GM21423 (cell line): Measurements from ENCODE around the gene RFNG.

Experiments used
- ATAC-seq: cut with Tn5 transposase; IDR thresholded peaks from one replicate; pipeline ENCODE4 v1.9.1; 2021; ENCODE audit warnings: mild to moderate bottlenecking, moderate library complexity; ENCODE audit not compliant: unreplicated experiment

Gene RFNG

DNA sequence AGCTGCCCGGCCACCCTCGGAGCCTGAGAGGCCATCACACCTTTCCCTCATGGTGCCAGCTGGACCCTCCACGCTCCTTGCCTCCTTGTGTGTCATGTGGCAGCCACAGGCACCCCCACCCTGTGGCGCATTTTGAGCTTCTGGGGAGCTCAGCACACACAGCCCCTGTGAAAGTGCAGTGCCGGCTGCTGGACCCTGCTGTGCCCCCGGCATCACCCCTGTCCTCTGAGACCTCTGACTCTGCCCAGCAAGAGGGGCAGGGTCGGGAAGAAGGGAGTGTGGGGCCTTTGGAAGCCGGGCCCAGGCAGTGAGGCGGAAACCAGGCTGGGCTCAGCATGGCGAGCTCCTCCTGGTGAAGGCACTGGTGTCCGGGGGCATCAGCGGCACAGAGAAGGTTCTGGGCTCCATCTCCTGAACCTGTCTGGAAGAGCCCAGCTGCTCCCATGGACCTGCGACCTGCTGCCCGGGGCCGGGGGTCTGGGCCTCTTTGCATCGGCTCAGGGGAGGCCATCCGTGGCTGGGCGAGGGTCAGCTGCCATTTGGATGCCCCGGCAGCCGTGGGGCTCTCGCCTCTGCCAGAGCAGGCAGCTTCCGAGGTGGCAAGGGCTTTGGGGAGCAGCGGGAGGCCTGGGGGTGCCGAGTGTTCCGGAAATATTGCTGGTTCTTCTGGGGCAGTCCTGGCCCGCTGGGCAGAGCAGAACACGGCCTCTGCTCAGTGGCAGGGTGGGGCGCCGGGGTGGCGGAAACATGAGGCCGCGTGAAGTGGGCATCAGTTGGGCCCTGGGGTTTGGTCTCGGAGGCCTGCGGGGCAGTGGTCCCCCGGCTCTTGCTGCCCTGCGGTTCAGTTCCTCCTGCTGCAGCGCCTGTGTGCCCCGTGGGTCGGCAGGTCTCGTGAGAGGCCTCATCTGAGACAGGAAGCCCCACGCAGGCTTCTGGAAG lies 46.8 kb downstream of the RFNG start:
- ATAC-seq = no peak

DNA sequence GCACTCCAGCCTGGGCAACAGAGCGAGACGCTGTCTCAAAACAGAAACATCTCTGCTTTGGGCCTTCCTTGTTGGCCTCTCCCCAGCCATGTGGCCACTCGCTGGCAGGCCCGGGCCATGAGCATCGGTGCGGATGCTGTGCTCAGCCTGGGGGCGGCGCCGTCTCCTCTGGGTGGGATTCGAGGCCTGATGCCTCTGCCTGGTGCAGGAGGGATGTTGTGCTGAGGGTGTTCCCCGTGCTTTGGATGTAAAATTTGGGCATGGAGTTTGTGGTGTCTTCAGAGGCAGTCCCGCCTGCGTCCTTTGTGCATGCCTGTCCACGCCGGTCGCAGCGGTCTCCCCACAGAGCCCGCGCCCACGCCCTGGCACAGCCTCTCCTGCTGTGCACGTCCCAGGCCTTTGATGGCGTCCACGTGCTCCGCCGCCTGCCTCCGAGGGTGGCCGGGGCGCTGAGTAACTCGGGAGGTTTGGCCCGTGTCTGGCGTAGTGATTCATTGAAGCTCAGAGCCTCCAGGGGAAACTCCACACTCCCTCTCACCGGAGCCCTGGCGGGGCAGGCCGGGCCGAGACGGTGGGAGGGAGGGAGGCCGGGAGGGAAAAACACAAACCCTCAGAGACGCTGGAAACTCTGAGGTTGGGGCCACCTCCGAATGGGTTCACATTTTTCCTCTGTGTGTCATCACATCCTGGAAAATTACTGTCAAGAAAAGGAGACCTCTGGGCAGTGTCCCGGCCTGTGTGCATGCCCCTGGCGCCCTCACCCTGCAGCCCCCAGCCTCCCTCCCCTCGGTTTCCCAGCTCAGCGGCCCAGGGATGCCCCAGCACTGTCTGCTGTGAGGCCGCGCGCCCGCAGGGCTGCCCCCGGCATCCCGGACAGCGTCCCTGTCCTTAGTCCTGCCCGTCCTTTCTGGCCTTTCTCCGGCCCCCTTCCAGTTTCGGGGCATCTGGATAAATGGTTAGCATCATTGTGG lies 47.9 kb downstream of the RFNG start:
- ATAC-seq = no peak

DNA sequence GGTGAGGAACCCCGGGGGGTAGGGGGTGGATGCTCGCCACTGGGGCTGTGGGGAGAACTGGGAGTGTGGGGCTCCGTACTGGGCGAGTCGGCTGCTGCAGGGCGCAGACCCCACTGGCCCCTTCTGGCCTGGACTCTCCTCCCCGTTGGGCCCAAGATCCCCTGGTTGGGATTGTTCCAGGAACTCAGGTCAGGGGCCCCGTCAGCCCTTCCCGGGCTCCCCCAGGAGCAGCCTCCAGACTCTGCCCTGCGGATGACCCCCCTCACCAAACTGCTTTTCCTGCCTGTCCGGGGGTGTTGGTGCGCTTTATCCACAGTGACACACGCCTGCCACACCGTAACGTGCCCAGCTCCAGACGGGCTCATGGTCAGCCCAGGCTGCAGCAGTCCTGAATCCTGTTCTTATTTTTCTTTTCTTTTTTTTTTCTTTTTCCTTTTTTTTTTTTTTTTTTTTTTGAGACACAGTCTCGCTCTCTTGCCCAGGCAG lies 50.0 kb downstream of the RFNG start:
- no peak for ATAC-seq

DNA sequence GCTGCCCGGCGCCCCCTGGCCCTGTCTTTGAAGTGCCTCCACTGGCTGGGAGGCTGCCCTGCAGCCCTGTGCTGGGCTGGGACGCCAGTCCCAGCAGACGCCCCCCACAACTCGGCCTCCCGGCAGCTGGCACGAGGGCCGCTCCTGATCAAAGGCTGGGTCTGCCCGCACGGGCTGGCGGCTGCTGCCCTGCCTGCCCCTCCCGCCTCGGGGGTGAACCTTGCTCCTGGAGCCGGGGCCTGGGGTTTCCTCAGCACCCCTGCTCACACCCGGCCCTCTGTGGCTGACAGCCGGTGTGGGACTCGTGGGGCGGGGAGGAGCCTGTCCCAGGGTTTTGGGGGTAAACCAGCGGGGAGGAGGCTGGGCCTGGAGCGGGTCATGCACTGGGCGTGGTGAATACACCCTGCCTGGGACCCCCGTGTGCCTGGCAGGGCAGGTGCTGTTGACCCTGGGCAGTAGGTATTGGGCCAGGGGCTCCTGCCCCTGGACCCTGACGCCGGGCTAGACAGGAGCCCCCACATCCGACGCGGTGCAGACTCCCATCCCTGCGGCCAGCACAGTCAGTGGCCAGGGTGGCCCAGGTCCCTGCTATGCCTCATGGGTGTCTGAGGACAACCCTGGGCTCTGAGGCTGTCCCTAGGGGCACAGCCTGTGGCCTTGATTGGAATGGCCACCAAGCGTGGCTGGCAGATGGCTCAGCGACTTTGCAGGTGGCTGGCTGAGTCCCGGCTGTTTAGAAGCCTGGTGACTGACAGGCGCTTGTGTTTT lies 50.6 kb downstream of the RFNG start:
- no peak for ATAC-seq

DNA sequence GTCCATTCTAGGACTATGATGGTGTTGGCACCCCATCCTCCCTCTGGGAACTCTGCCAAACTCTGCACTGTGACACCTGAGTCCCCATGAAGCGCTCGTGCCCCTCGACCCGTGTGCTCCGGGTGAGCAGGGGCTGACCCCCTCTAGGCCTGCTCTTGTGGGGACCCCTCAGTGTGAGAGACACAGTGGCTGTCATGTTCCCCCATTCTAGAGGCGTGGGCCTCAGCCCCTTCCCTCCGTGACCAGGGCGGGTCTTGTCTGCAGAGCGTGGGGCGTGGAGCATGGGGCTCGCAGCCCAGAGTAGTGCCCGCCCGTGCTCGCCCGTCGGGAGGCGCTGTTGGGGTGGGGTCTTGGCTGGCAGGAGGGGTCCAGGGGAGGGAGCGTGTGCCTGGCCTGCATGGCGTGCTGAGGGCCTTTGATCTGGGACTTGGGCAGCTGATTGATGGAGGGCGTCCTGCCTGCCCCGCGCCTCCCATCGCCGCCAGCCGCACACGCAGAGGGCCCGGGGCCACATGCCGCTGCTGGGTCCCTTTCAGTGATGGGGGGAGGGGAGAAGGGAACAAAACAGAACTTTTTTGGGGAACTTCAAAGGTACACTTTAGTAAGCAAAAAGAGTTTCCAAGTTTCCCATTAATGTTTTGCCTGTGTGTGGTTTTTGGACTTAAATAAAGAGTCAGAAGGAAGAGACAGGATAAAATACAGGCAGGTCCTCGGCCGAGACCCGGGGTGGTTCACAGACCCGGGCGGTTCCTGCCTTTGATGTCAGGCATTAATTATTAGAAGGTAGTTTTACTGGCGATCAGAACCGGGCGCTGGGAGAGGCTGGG lies 51.4 kb downstream of the RFNG start:
- ATAC-seq = no peak

DNA sequence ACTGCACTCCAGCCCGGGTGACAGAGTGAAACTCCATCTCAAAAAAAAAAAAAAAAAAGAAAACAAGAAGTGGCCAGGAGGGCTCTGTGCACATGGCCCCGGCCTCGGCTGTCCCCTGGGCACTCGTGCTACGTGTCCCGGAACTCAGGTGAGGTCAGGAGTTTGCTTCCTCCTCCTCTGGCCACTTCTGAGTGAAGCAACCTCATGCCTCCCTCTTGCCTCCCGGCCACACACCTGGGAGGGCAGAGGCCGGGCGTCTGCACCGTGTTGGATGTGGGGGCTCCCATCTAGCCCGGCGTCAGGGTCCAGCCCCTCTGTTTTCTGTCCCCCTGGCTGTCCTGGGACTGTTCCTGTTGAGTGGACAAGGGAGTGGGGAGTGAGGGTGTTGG lies 52.0 kb downstream of the RFNG start:
- no peak for ATAC-seq

DNA sequence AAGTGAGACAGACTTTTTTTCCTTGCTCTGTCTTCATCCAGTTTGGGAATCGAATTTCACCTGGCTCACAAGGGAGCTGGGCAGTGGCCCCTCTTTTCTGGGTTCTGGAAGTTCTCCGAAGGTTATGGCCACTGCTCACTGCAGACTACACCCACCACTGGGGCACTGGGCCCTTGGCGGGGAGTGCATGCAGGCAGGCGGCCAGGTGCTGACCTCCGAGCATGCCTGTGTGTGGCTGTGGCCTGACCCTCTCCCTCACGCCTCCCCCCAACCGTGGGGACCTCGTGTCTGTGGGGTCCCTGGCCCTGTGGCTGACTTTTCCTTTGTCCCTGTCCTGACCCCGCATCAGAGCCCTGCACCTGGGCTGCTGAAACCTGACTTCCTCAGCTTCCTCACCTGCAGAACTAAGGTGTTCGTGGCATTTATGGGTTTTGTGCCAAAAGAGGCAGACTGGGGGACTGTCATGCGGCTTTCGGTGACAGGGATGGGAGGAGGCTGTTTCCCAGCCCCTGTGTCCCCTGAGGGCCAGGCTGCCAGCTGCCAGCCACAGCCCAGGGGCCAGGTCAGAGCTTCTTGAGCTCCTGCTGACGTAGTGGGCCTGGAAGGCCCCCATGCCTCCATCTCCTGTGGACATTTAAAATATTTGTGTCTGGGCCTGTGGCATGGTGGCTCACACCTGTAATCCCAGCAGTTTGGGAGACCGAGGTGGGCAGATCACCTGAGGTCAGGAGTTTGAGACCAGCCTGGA lies 52.7 kb downstream of the RFNG start:
- ATAC-seq = no peak

DNA sequence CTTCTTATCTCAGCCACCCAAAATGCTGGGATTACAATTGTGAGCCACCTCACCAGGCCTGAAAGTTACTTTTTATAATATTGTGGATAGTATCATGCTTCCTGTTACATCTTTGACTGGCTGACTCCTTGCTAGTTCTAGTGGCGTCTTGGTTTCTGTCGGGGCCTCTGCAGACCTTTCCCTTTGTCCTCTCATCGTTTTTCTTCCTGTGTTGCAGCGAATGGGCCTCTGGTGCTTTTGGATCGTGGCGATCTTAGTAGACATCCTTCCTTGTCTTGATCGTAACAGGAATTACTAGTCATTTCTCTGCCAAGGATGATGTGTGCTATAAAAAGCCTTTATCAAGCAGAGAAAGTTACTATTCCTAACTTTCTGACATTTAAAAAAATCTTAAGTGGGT lies 53.4 kb downstream of the RFNG start:
- ATAC-seq = no peak
